A549 (cell line): ENCODE results near the gene HPRT1.

Experiments used
- JUN ChIP-seq, 2 experiments: fragments of >200 bp; sonication (Bioruptor Twin); formaldehyde crosslinking; IDR thresholded peaks; 2 replicates in 1 of 2; 3 replicates in 1 of 2; pipeline ENCODE4 v1.6.1; 2016 to 2017
- ZSCAN20 ChIP-seq: fragments of 250-450 bp; sonication (Bioruptor Pico); IDR thresholded peaks from 2 replicates; pipeline ENCODE4 v1.8.0; 2022; ENCODE audit warnings: mild to moderate bottlenecking, moderate library complexity

DNA sequence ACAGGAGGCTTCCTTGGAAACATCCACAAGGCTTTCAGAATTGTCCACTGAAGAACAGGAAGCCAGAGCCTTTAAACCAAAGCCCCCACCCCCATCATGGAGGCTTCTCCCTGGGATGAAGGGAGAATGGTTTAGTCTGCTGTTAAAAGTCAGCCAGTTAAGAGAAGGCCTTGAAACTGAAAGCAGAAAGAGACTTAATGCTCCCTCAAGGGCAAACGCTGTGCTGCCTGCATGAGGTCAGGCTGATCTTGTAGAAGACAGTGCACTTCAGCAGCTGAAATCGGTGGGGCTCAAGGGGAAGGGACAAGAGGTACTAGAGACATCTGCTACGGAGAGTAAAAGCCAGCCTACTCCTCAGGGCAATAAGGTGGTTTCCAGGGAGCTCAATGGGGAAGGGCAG is 69.0 kb downstream of the HPRT1 start:
- no peak for TF ChIP-seq JUN (IDR thresholded peaks at IDR 0.05)
- no peak for TF ChIP-seq ZSCAN20 (CRISPR knock-in tag)
